Measurements from ENCODE around the gene CRELD1. TPM values are rescaled to one million over a fixed set of nuclear protein-coding genes. Genes with fewer than 3 reads are reported as not detected.
"Not testable (repeated sequence)": the region's sequence is repeated elsewhere in the genome, so short reads cannot be mapped to it uniquely, and the experiment has no call there.

Gene CRELD1
- total RNA-seq, 1 donor from 2014 or later = 16.9 TPM

GRCh38 chr3:9897408-9898372 is 35.9 kb upstream of the CRELD1 start:
- no peak for DNase-seq (ENCODE audit: low read depth, low spot score)
- no peak for TF ChIP-seq CTCF (conservative IDR thresholded peaks at IDR 0.05)
- Mint-ChIP-seq H3K9me3 (no peaks in the 10 kb centered on the region), H3K27ac (ENCODE audit: unreplicated experiment) (no peak overlapping the region), H3K4me1 (peaks cover 5% of the 10 kb centered on the region), H3K27me3 (ENCODE audit: low read depth) (no peaks in the 10 kb centered on the region), H3K36me3 (ENCODE audit: low read depth) (peaks cover 9% of the 10 kb centered on the region), H3K4me3 (peak overlapping the region; percentile 18)

GRCh38 chr3:9898467-9899241 is 35.0 kb upstream of the CRELD1 start:
- Mint-ChIP-seq H3K4me1 (no peaks in the 10 kb centered on the region), H3K4me3 (no peak overlapping the region), H3K27me3 (ENCODE audit: low read depth) (no peaks in the 10 kb centered on the region), H3K36me3 (ENCODE audit: low read depth) (peaks cover 4% of the 10 kb centered on the region), H3K27ac (ENCODE audit: unreplicated experiment) (no peak overlapping the region), H3K9me3 (no peaks in the 10 kb centered on the region)
- no peak for DNase-seq (ENCODE audit: low read depth, low spot score)
- TF ChIP-seq CTCF (conservative IDR thresholded peaks at IDR 0.05) = no peak

GRCh38 chr3:9899289-9899791 is 34.3 kb upstream of the CRELD1 start:
- peaks cover 4% of the 10 kb centered on the region for H3K36me3 Mint-ChIP-seq (ENCODE audit: low read depth)
- TF ChIP-seq CTCF (conservative IDR thresholded peaks at IDR 0.05) = no peak

GRCh38 chr3:9900965-9901415 is 32.6 kb upstream of the CRELD1 start:
- not testable (repeated sequence) for H3K4me1 Mint-ChIP-seq; H3K9me3 Mint-ChIP-seq; H3K36me3 Mint-ChIP-seq (ENCODE audit: low read depth); H3K27ac Mint-ChIP-seq (ENCODE audit: unreplicated experiment); H3K4me3 Mint-ChIP-seq; DNase-seq (ENCODE audit: low read depth, low spot score); H3K27me3 Mint-ChIP-seq (ENCODE audit: low read depth)

More at GRCh38 chr3:9899289-9899791, 34.3 kb upstream of the CRELD1 start:
- no peak overlapping the region for H3K4me3 Mint-ChIP-seq
- no peak overlapping the region for H3K27ac Mint-ChIP-seq (ENCODE audit: unreplicated experiment)
- H3K27me3 Mint-ChIP-seq (ENCODE audit: low read depth) = no peaks in the 10 kb centered on the region
- DNase-seq (ENCODE audit: low read depth, low spot score) = no peak
- no peaks in the 10 kb centered on the region for H3K9me3 Mint-ChIP-seq
- H3K4me1 Mint-ChIP-seq = no peaks in the 10 kb centered on the region

- Mint-ChIP-seq H3K36me3 (ENCODE audit: low read depth) (no peaks in the 10 kb centered on the region), H3K27ac (ENCODE audit: unreplicated experiment) (no peak overlapping the region), H3K4me1 (no peaks in the 10 kb centered on the region), H3K9me3 (no peaks in the 10 kb centered on the region), H3K27me3 (ENCODE audit: low read depth) (no peaks in the 10 kb centered on the region), H3K4me3 (no peak overlapping the region)
- no peak for TF ChIP-seq CTCF (conservative IDR thresholded peaks at IDR 0.05)
- no peak for DNase-seq (ENCODE audit: low read depth, low spot score)
Measured at GRCh38 chr3:9901967-9902366, 31.7 kb upstream of the CRELD1 start.

All from neural crest cell (in vitro differentiated cells).